Caki2 (cell line): ENCODE results near the gene DPF1. TPM values are rescaled to one million over a fixed set of nuclear protein-coding genes. Genes with fewer than 3 reads are reported as not detected.

Experiments used
- total RNA-seq: library from RNA; depleted of rRNA; stranded (reverse); fragments of >200 nt; shearing (Covaris generic); gene quantifications from 2 replicates; pipeline ENCODE4 v1.2.3, GENCODE V29; 2014; ENCODE audit warnings: low replicate concordance; rRNA removed

Gene DPF1
- total RNA-seq, 1 experiment from 2014 or later, result 3.0 TPM

Other genes starting within 250 kb of the DPF1 start
- gene PPP1R14A, start 32.2 kb upstream of the DPF1 start, total RNA-seq, result not detected in 2 replicates
- gene SPINT2, start 40.4 kb upstream of the DPF1 start, total RNA-seq, result 1,423 and 1,713 TPM in 2 replicates
- 165 and 184 TPM in 2 replicates for gene C19orf33, start 80.0 kb upstream of the DPF1 start, total RNA-seq
- gene YIF1B, start 91.7 kb upstream of the DPF1 start, total RNA-seq, result 180 and 207 TPM in 2 replicates
- gene KCNK6, start 95.6 kb upstream of the DPF1 start, total RNA-seq, result 0.27 TPM in 1 of 2 replicates, not detected in the other
- gene CATSPERG, start 111.6 kb upstream of the DPF1 start, total RNA-seq, result 0.90 and 6.0 TPM in 2 replicates
- 444 and 614 TPM in 2 replicates for gene PSMD8, start 150.3 kb upstream of the DPF1 start, total RNA-seq
- gene GGN, start 163.8 kb upstream of the DPF1 start, total RNA-seq, result 2.5 TPM in 1 of 2 replicates, not detected in the other
- 1.7 TPM in 1 of 2 replicates, not detected in the other for gene SPRED3, start 164.5 kb upstream of the DPF1 start, total RNA-seq
- gene FAM98C, start 178.9 kb upstream of the DPF1 start, total RNA-seq, result 23.9 and 31.9 TPM in 2 replicates
- not detected in 2 replicates for gene RASGRP4, start 202.0 kb upstream of the DPF1 start, total RNA-seq
- gene RYR1, start 209.5 kb upstream of the DPF1 start, total RNA-seq, result under 0.01 TPM in 1 of 2 replicates, not detected in the other